ENCODE data around the gene ZNF385A. TPM values are rescaled to one million over a fixed set of nuclear protein-coding genes. Genes with fewer than 3 reads are reported as not detected.
A peak's percentile ranks its signal among the peaks of the same experiment; 100 is the strongest.

ZNF385A gene
- polyA plus RNA-seq, 1 experiment, result 0.96 TPM

DNA sequence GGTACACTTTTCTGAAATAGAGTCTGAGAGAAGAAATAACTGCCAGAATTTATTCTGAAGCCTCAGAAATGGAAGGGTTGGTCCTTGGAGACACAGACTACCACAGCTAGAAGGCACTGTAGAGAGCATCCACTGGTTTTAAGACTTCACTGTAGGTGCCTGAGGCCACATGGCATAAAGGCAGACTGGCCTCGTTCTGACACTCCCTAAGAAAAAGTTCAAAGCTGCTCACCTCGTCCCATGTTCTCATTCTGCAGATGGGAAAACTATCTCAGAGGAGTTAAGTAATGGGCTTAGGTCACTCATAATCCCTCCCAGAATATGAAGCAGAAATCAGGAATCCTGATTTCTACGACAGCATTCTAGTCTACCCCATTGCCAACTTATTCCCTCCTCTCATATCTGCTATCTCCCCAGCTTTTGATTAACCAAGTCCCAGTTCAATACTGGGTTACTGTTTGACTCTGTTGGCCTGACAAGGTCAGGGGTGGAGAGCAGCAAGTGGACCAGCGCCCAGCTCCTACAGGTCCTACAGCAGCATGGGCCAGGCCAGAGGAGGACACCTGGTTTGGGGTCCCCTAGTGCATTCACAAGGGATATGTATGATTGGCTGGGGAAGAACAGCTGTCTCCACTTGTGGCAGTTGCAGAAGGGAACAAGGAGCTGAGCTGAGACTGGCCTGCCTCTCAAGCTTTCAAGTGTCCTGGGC, 30.8 kb upstream of the ZNF385A start:
- TF ChIP-seq, protein P1, sequence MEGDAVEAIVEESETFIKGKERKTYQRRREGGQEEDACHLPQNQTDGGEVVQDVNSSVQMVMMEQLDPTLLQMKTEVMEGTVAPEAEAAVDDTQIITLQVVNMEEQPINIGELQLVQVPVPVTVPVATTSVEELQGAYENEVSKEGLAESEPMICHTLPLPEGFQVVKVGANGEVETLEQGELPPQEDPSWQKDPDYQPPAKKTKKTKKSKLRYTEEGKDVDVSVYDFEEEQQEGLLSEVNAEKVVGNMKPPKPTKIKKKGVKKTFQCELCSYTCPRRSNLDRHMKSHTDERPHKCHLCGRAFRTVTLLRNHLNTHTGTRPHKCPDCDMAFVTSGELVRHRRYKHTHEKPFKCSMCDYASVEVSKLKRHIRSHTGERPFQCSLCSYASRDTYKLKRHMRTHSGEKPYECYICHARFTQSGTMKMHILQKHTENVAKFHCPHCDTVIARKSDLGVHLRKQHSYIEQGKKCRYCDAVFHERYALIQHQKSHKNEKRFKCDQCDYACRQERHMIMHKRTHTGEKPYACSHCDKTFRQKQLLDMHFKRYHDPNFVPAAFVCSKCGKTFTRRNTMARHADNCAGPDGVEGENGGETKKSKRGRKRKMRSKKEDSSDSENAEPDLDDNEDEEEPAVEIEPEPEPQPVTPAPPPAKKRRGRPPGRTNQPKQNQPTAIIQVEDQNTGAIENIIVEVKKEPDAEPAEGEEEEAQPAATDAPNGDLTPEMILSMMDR (IDR thresholded peaks at IDR 0.05; ENCODE audit: insufficient read depth, low read depth, low read length), result peak; percentile 11; the same call in 1 of the 2 replicates
- no peak overlapping the region for H3K4me3 ChIP-seq (ENCODE audit: low read depth, low read length)
- peaks cover 3% of the 10 kb centered on the region; the same call in 1 of the 2 replicates for H3K36me3 ChIP-seq (ENCODE audit: control insufficient read depth, insufficient read depth, low read length)
- ChIA-PET CTCF (interaction anchor here (0.7 to 11.8 kb wide), 8 partner anchors 13 to 165 kb away, joined by 3 to 209 read pairs (median 3); no protein-coding TSS in a partner anchor), POLR2A (interaction anchor here (0.6 kb wide), 1 partner anchor 1409 kb away, joined by 4 read pairs; the partner anchor contains the start of gene EIF4B)
- DNase-seq (ENCODE audit: low read depth), result no peak
- H3K27me3 ChIP-seq (ENCODE audit: control insufficient read depth, insufficient read depth, low read length), result no peaks in the 10 kb centered on the region

DNA sequence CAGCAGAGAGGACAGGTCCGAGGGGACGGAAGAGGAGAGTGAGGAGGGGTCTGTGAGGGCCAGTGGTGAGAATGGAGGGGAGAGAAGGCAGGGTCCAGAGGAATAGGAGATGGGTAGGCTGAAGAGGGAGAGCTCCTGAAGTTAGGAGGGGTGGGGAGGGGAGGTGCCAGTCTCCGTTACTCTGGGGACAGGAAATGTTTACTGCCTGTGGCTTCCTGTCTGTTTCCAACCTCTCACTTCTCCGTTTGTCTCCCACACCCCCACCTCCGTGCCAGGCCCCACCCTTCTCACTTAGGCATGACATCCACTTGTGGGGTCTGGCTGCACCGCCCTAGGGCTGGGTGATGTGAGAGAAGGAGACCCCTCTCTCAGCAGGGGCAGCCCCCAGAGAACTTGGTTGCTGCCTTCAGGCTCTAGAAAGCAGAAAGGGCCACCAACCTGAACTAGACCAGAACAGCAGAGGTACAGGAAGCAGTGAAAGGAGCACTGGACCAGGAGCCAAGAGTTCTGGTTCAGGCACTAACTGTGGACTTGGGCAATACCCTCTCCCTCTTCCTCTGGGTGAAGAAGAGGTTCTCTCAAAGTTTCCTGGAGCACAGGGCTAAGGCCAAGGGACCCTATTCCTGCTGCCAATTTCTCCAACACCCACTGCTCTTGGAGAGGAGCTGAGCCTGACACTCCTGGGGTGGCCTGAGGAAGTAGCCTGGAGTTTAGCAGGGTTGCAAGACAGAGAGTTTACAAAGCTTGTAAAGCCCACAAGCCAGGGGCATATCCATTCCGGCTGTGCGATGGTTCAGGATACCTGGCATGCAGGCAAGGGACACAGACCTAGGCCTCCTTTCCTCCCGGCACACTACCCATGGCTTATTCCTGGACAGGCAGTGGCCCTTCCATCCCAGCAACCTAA, 29.0 kb upstream of the ZNF385A start:
- TF ChIP-seq, protein P1 (IDR thresholded peaks at IDR 0.05; ENCODE audit: insufficient read depth, low read depth, low read length), result no peak
- H3K36me3 ChIP-seq (ENCODE audit: control insufficient read depth, insufficient read depth, low read length), result peaks cover 17% of the 10 kb centered on the region
- POLR2A ChIA-PET, result interaction anchor here (1.0 kb wide), 1 partner anchor 60 kb away, joined by 3 read pairs; no protein-coding TSS in a partner anchor
- no peaks in the 10 kb centered on the region for H3K27me3 ChIP-seq (ENCODE audit: control insufficient read depth, insufficient read depth, low read length)
- no peak for DNase-seq (ENCODE audit: low read depth)
- CTCF ChIA-PET, result interaction anchor here (1.0 to 11.8 kb wide), 4 partner anchors 9 to 43 kb away, joined by 3 to 209 read pairs (median 8); no protein-coding TSS in a partner anchor
- no peak overlapping the region for H3K4me3 ChIP-seq (ENCODE audit: low read depth, low read length)

DNA sequence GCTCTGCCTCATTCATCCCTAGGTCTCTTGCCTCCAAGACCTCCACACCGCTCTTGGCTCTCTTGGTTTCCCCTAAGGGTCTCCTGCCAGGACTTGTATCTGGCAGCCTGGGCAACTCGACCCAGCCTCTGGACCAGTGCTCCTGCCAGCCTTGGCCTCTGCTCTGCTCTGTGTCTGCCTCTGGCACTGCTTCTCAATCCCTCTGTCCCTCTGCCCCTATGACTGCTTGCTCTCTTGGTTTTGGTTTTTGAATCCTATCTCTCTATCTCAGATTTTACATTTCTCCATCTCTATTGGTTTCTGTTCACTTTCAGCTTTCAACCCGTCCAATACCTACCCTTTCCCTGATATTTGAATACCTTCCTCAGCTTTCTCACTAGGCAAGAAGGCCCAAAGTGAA, 28.3 kb upstream of the ZNF385A start:
- no peak for DNase-seq (ENCODE audit: low read depth)
- TF ChIP-seq, protein P1 (IDR thresholded peaks at IDR 0.05; ENCODE audit: insufficient read depth, low read depth, low read length), result no peak
- Histone ChIP-seq H3K36me3 (ENCODE audit: control insufficient read depth, insufficient read depth, low read length) (peaks cover 23% of the 10 kb centered on the region), H3K4me3 (ENCODE audit: low read depth, low read length) (no peak overlapping the region), H3K27me3 (ENCODE audit: control insufficient read depth, insufficient read depth, low read length) (no peaks in the 10 kb centered on the region)
- POLR2A ChIA-PET, result interaction anchor here (1.0 kb wide), 1 partner anchor 59 kb away, joined by 3 read pairs; no protein-coding TSS in a partner anchor
- CTCF ChIA-PET, result interaction anchor here (0.8 to 11.8 kb wide), 6 partner anchors 10 to 42 kb away, joined by 3 to 209 read pairs (median 8); no protein-coding TSS in a partner anchor

DNA sequence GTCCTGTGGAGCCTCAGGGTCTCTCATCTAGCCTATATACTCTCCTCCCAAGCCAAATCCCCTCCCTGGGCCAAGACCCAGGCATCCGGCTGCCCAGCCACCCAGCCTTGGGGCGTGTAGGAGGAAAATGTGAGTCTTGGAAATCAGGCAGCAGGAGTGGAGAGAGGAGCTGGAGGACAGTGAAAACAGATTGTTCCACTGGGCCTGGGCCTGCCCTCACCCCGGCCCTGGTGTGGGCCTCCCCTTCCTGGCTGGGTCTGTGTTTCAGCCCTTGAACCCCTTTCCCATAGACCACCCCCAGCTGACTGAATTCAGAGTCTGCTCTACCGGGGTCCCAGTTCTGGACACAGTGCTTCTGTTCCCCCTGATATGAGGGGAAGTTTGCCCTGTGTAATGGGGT, 27.8 kb upstream of the ZNF385A start:
- no peak for DNase-seq (ENCODE audit: low read depth)
- no peak overlapping the region for H3K4me3 ChIP-seq (ENCODE audit: low read depth, low read length)
- peaks cover 27% of the 10 kb centered on the region for H3K36me3 ChIP-seq (ENCODE audit: control insufficient read depth, insufficient read depth, low read length)
- TF ChIP-seq, protein P1 (IDR thresholded peaks at IDR 0.05; ENCODE audit: insufficient read depth, low read depth, low read length), result no peak
- ChIA-PET POLR2A (interaction anchor here (1.0 kb wide), 1 partner anchor 59 kb away, joined by 3 read pairs; no protein-coding TSS in a partner anchor), CTCF (interaction anchor here (0.8 to 11.8 kb wide), 6 partner anchors 10 to 42 kb away, joined by 3 to 209 read pairs (median 8); no protein-coding TSS in a partner anchor)
- H3K27me3 ChIP-seq (ENCODE audit: control insufficient read depth, insufficient read depth, low read length), result no peaks in the 10 kb centered on the region
